ENCODE data around the gene DYNC1LI2. TPM values are rescaled to one million over a fixed set of nuclear protein-coding genes. Genes with fewer than 3 reads are reported as not detected.

DYNC1LI2 gene
- 70.8 and 72.4 TPM in 2 replicates for total RNA-seq (2021; fragmentation: NEBNext Ultra II Directional; extraction: Animal tissue kit (Norgen Biotek cat#: 25700))
- 35.0 and 40.7 TPM in 2 replicates for polyA plus RNA-seq (2011; rRNA removed)
- 62.3 TPM for polyA plus RNA-seq (2011; cell fraction: cytosol; rRNA removed)
- 127 TPM for polyA plus RNA-seq (2011; cell fraction: nucleus; rRNA removed)
- 39.4 to 67.1 TPM (median 53.4 TPM) in 4 replicates for polyA plus RNA-seq (2012, experiment 1 of 2)
- 5.2 TPM for polyA plus RNA-seq (2012, experiment 2 of 2)
- 164 TPM for polyA plus RNA-seq (2013, experiment 1 of 2)
- polyA plus RNA-seq (2013, experiment 2 of 2) = 158 TPM
- 55.7 and 90.7 TPM in 2 replicates for polyA minus RNA-seq (2011; rRNA and poly(A)+ RNA removed)
- polyA minus RNA-seq (2011; cell fraction: cytosol; rRNA and poly(A)+ RNA removed) = 28.7 TPM
- polyA minus RNA-seq (2011; cell fraction: nucleus; rRNA and poly(A)+ RNA removed) = 84.2 TPM
- long read RNA-seq, experiment 1, full-length matches to known transcripts = 3 of 52 reads
- long read RNA-seq, experiment 1, partial matches to known transcripts = 8 of 52 reads
- long read RNA-seq, experiment 1, other reads (novel, unspliced or antisense) = 41 of 52 reads
- long read RNA-seq, experiment 2, full-length matches to known transcripts = 26 of 43 reads
- long read RNA-seq, experiment 2, partial matches to known transcripts = 13 of 43 reads
- long read RNA-seq, experiment 2, other reads (novel, unspliced or antisense) = 4 of 43 reads

- peak within 1 kb of the TSS; percentile 99 for H3K27ac ChIP-seq (ENCODE audit: low read depth, low read length)
- peak within 1 kb of the TSS; percentile 56 for H2AK5ac ChIP-seq (ENCODE audit: low read depth, low read length)
- POLR2A ChIA-PET (ENCODE audit: partially characterized antibody) = interaction anchor here (0.7 to 4.8 kb wide), 28 partner anchors 9 to 148 kb away, joined by 3 to 52 read pairs (median 3); partner anchors contain the start of genes NAE1, PDP2 and TERB1
- H3K23me2 ChIP-seq (ENCODE audit: low read depth, low read length) = peaks cover 8% of the 10 kb centered on the region
- H3K9ac ChIP-seq (replicated peaks in 1 of 4; ENCODE audit: extremely low read depth in 1 of 4, low read depth in 3 of 4, low read length in 3 of 4) = peak within 1 kb of the TSS; percentile 97 to 99 (median 98)
- WGBS, 2 experiments (ENCODE audit: extremely low coverage in 1 of 2, insufficient coverage in 1 of 2, insufficient read length in 1 of 2, insufficient replicate concordance in 2 of 2, low coverage in 1 of 2, low lambda C conversion rate in 2 of 2, missing lambda C conversion rate in 1 of 2) = 2% methylated on average over 25 of the region's 90 CpGs; no CpG with 5 or more reads in 1 of the 2 experiments
- peaks cover 3 to 9% (median 6%) of the 10 kb centered on the region in 4 experiments; a peak in 6 of 7 replicates for H3K4me1 ChIP-seq (replicated peaks in 1 of 4; ENCODE audit: control insufficient read depth in 3 of 4, insufficient read depth in 4 of 4, low read length in 3 of 4)
- no peak within 1 kb of the TSS for H2BK20ac ChIP-seq (ENCODE audit: low read length)
- peaks cover 17 to 48% of the 10 kb centered on the region in 2 experiments for H3K79me2 ChIP-seq (ENCODE audit: control insufficient read depth in 1 of 2, insufficient read depth in 2 of 2, low read length in 2 of 2)
- H2BK120ac ChIP-seq (replicated peaks; ENCODE audit: low read depth, low read length) = peak within 1 kb of the TSS; percentile 7
- no peak within 1 kb of the TSS for H3K4ac ChIP-seq (replicated peaks; ENCODE audit: insufficient read length, low read depth, low read length)
- H3K79me1 ChIP-seq (ENCODE audit: low read depth, low read length) = peaks cover 7% of the 10 kb centered on the region
- peak within 1 kb of the TSS; percentile 74 to 98 (median 95) for H3K4me3 ChIP-seq (ENCODE audit: extremely low read depth in 1 of 4, insufficient read depth in 2 of 4, low read depth in 3 of 4, low read length in 4 of 4)
- H2BK15ac ChIP-seq (ENCODE audit: low read length) = 0 out of 2 replicates have a peak within 1 kb of the TSS, but pooled peaks have one; percentile 9
- 0 out of 2 replicates have a peak within 1 kb of the TSS, but pooled peaks have one; percentile 6 for H2BK12ac ChIP-seq (ENCODE audit: low read depth, low read length)
- CTCF ChIA-PET (ENCODE audit: partially characterized antibody) = interaction anchor here (0.6 to 2.2 kb wide), 22 partner anchors 9 to 168 kb away, joined by 3 to 15 read pairs (median 4); no protein-coding TSS in a partner anchor
- H3K36me3 ChIP-seq (ENCODE audit: control insufficient read depth in 2 of 4, insufficient read depth in 4 of 4, low read length in 3 of 4) = peaks cover 13 to 34% (median 22%) of the 10 kb centered on the region in 4 experiments
- H3K4me2 ChIP-seq (ENCODE audit: insufficient read depth in 1 of 2, low read depth in 2 of 2, low read length in 2 of 2) = peak within 1 kb of the TSS; percentile 98
- H2AFZ ChIP-seq (ENCODE audit: low read length) = peak within 1 kb of the TSS; percentile 96
- H4K20me1 ChIP-seq (replicated peaks in 1 of 2; ENCODE audit: control insufficient read depth in 1 of 2, insufficient read depth in 2 of 2, low read length in 2 of 2) = peaks cover 15 to 17% of the 10 kb centered on the region in 2 experiments
- H3K9me3 ChIP-seq (ENCODE audit: insufficient read depth in 2 of 2, low read depth in 1 of 2, low read length in 1 of 2) = no peaks in the 10 kb centered on the region; a peak in 1 of 4 replicates
- H3K18ac ChIP-seq (ENCODE audit: extremely low read depth, low read length) = peak within 1 kb of the TSS; percentile 95
- H3K23ac ChIP-seq (ENCODE audit: insufficient read length) = no peak within 1 kb of the TSS
- FAIRE-seq = no peak
- H2BK5ac ChIP-seq (ENCODE audit: low read depth, low read length) = peak within 1 kb of the TSS; percentile 98
- peaks cover 0 to 2% (median 0%) of the 10 kb centered on the region in 4 experiments; a peak in 1 of 7 replicates for H3K27me3 ChIP-seq (replicated peaks in 1 of 4; ENCODE audit: control insufficient read depth in 3 of 4, extremely low read depth in 1 of 4, insufficient read depth in 3 of 4, low read length in 3 of 4)
- no peak within 1 kb of the TSS for H3K14ac ChIP-seq (ENCODE audit: insufficient read length)
- peak within 1 kb of the TSS; percentile 100 for H4K5ac ChIP-seq (ENCODE audit: insufficient read length, low read depth, low read length)
- peak within 1 kb of the TSS; percentile 100; the same call in 1 of the 2 replicates for H4K8ac ChIP-seq (ENCODE audit: extremely low read depth, insufficient read depth, low read length)
- H3K56ac ChIP-seq (replicated peaks; ENCODE audit: insufficient read length, low read depth, low read length) = peak within 1 kb of the TSS; percentile 56
- H4K91ac ChIP-seq (replicated peaks; ENCODE audit: insufficient read length, low read length) = peak within 1 kb of the TSS; percentile 98
- peak in 1 of 2 experiments; percentile 92 for DNase-seq (ENCODE audit: low read depth in 1 of 2, low spot score in 2 of 2)
- TF ChIP-seq YY1 (IDR thresholded peaks at IDR 0.05; ENCODE audit: low read depth, low read length) (peak; percentile 95), CBX5 (IDR thresholded peaks at IDR 0.05; ENCODE audit: low read depth, low read length) (no peak), GTF2F1 (IDR thresholded peaks at IDR 0.05; ENCODE audit: borderline replicate concordance, low read depth, low read length) (no peak), JUN (IDR thresholded peaks at IDR 0.05; ENCODE audit: low read depth, low read length) (no peak), RNF2 (IDR thresholded peaks at IDR 0.05; ENCODE audit: borderline replicate concordance, low read depth, low read length, missing control alignments, poor library complexity, severe bottlenecking) (no peak), KDM1A (IDR thresholded peaks at IDR 0.05; ENCODE audit: borderline replicate concordance, low read length) (no peak), SIRT6 (IDR thresholded peaks at IDR 0.05; ENCODE audit: low read length) (no peak), SIX5 (IDR thresholded peaks at IDR 0.05; ENCODE audit: low read depth, low read length) (no peak)
These were observed at the start of gene DYNC1LI2 for GRCh38 chr16:66751303-66751991. DYNC1LI2 (minus strand) TSS chr16:66751609; CDS start chr16:66751591, 18 bp downstream.
